GM19468 (cell line): ENCODE results near the gene BAIAP2.
"Not testable (repeated sequence)": the region's sequence is repeated elsewhere in the genome, so short reads cannot be mapped to it uniquely, and the experiment has no call there.

Experiments used
- ATAC-seq: cut with Tn5 transposase; IDR thresholded peaks from one replicate; pipeline ENCODE4 v1.9.1; 2021; ENCODE audit warnings: mild to moderate bottlenecking, moderate library complexity, moderate number of reproducible peaks; ENCODE audit not compliant: unreplicated experiment; ENCODE audit errors: extremely low read depth

Gene BAIAP2

DNA sequence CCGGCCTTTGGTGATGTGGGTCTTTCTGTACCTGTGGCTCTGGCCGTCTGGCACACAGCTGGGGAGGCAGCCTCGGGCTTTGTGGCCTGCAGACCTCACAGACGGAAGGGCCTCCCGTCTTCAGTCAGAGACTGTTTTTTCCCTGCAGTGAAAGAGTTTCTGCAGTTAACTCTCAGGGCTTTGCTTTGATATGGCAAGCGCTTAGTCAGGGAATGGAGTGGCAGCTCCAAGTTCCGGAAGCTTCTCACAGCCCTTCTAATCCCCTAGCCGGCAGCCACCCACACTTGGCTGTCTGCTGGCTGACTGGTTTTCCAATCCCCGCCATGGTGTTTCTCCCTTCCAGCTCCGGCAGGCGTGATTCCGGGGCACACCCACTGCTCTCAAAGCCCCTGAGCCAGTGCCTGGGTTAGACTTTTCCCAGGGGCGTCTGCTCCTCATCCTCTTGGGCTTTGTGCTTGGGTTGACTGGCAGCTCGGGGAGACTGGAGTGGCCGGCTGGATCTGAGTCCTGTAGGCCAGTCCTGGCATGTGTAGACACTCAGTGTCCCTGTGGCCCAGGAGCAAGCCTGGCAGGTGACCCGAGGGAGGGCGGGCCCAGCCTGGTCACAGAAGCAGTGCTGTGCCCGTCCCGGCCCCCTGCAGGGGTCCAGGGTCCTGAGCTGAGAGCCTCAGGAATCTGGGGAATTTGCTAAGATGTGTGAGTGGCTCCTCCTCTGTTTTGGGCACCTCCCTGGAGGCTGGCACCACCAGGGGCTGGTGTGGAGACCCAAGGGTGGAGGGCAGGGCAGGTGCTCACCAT is 29.9 kb downstream of the BAIAP2 start:
- no peak for ATAC-seq

GRCh38 chr17:81065500-81065899 is 30.5 kb downstream of the BAIAP2 start:
- no peak for ATAC-seq

GRCh38 chr17:81066072-81066471 is 31.1 kb downstream of the BAIAP2 start:
- ATAC-seq = no peak

DNA sequence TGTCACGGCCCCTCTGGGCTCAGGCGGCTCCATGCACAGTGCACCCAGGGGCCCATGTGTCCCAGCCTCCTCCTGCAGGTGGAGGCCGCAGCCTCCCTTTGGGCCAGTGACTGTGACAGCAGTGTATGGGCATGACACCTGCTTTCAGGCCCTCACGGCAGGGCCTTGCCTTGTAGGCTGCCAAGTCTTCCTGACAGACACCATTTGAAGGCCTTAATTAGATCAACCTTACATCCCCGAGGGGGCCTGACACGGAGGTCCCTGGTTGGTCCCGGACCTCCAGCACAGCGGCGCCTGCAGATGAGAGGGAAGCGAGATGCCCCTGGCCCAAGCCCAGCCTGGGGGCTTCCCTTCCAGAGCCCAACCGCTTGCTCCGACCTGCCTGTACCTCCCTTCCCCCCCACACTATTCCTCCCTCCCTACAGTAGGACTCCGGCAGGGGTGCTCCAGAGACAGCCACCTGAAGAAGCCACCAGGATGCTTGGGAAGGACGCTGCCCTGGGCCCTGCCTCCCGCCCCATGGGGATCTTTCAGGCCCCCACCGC is 31.9 kb downstream of the BAIAP2 start:
- ATAC-seq = no peak

DNA sequence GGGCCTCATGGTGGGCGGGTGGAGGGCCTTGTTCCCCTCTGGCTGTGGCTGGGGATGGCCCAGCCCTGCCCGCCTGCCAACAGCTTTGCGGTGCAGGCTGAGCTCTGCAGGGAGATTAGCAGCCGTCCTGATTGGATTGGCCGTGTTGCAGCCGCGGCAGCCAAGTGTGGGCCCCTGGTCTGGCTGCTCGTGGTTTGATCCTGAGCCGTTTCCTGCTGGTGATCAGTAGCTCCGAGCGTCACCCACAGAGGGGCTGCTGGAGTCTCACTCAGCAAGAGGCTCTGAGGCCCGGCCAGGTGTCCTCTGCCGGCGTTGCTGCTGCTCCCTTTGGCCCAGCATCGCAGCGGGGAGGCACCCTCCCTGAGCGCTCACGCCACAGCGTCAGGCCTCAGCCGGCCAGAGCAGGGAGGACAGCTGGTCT is 32.5 kb downstream of the BAIAP2 start:
- no peak for ATAC-seq

DNA sequence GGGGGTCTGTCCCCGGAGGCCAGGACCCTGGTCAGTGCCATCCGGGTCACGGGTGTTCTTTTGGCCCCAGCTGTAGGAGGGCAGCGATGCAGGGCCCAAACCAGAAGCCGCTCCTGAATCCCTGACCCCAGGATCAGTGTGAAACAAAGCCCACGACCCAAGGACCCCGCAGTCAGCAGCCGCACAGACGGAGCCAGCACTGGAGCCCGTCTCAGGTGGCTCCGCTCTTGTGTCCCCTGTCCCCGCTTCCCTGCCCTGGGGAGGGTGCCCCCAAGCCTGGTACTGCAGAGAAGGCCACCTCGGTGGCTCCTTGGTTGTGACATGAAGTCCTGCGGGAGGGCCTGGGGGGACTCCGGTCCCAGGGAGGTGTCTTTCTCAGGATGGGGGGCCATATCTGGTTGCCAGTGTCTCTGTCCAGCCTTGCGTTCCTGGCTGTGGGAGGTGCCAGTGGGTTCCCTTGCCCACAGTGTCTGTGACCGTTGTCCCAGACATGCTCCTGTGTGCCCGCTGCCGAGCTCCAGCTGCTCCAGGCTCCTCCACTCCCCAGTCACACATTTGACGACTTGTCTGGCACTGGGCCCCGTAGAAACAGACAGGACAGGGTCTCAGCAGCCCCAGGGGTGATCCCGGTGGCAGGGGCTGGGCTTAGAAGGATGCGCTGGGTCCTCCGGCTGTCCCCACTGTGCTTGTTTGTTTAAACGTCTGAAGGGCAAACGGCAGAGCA is 33.6 kb downstream of the BAIAP2 start:
- ATAC-seq = no peak

- ATAC-seq = no peak
These were observed 34.2 kb downstream of the BAIAP2 start for GRCh38 chr17:81069135-81069645.

GRCh38 chr17:81070541-81071246 is 35.7 kb downstream of the BAIAP2 start:
- no peak for ATAC-seq

GRCh38 chr17:81071761-81072741 is 37.1 kb downstream of the BAIAP2 start:
- no peak for ATAC-seq

DNA sequence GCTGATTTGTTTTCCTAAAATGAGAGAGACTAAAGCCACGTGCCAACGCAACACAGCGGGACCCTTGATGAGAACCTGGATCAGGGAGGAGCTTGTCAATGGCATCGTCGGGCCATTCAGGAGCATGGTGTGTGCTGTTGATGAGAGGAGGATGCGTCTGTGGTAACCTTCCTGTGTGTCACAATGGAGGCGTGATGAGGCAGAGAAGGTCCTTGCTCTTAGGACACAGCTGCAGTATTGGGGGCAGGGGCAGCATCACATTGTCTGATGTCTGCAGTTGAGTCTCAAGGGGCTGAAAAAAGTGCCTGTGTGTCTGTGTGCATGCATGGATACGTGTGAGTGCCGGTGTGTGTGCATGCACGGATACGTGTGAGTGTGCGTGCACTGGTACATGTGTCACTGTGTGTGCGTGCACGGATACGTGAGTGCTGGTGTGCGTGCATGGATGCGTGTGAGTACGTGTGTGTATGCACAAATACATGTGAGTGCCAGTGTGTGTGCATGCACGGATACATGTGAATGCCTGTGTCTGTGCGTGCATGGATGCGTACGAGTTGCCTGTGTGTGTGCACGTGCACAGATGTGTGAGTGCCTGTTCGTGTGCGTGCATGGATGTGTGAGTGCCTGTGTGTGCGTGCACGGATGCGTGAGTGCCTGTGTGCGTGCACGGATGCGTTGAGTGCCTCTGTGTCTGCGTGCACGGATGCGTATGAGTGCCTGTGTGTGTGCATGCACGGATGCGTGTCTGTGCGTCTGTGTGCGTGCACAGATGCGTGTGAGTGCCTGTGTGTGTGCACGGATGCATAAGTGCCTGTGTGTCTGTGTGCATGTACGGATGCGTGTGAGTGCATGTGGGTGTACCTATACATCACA is 39.3 kb downstream of the BAIAP2 start:
- ATAC-seq = no peak

GRCh38 chr17:81074875-81075274 is 39.9 kb downstream of the BAIAP2 start:
- ATAC-seq = no peak

- ATAC-seq = no peak
These were observed 40.4 kb downstream of the BAIAP2 start for GRCh38 chr17:81075307-81075706.

- no peak for ATAC-seq
These were observed 41.3 kb downstream of the BAIAP2 start for GRCh38 chr17:81076141-81076679.

- not testable (repeated sequence) for ATAC-seq
These were observed 43.3 kb downstream of the BAIAP2 start for GRCh38 chr17:81078026-81078913.

DNA sequence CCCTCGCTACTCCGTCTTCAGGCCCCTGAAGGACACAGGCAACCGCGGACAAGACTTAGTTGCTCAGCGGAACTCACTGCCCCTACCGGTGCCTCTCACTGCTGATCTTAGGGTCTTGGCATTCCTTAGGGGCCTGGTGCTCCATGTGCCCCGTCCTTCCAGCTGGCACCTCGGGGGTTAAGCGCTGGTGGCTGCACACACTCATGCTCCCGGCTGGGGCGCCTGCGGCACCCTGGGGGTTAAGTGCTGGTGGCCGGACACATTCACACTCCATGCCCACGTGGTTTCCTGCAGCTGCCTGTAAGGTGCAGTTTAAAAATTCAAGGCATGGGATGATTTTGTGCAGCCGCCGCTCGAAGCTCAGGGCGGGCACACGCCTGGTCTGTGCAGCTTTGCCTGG is 45.1 kb downstream of the BAIAP2 start:
- no peak for ATAC-seq

DNA sequence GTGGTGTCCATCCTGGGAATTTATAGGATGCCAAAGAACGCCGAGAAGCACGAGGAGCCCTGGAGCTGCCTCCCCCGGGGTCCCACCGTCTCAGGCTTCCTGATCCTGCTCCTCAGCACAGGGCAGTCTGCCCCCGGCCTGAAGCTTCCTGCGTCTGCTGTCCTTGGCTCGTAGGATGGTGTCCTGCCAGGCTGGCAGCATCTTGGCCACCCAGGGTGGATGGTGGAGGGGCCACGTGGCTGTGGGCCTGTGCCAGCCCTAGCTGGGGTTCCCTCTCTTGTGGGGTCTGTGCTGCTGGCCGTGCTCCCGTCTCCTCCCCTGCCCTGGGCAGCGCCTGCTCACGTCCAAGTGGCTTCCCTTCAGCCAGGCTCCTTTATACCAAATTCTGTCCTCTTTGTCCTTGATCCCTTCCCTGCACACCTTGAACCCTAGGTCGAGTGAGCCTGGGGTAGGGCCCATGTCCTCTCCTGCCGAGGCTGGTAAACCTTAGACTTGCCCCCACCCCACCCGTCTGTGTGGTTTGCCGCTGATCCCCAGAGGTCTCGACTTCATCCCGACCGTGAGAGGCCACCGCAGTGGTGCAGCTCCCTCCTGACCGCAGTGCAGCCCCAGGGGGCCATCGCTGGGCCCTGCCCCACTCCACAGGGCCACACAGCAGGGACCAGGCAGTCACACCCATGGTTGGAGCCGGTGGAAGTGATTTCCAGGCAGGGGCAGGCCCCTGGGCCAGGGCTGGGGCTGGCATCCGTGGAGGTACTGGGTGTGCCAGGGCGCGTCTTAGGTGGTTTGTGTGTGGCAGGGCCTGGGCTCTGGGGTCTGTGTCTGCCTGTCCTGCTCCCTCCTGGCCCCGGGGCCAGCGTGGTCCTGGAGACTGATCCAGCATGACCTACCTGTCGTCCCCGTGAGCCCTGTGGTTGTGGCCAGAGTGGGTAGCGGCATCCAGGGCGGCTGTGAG is 46.5 kb downstream of the BAIAP2 start:
- no peak for ATAC-seq
